ENCODE results near the gene SUMO4.

SUMO4 gene

DNA sequence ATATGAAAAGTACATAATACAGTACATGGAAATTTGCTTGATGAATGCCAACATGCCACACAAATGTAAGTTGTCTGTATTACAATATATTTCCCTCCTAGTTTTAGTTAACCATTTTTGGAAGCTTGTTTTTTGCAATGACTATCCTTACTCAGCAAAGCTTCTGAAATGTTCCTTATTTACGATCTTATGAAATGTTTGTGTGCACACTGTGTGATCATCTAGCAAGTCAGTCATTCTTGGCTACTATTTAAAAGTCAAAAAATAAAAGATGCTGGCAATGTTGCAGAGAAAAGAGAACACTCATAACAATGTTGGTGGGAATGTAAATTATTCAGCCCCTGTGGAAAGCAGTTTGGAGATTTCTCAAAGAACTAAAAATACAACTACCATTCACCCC, 33.8 kb downstream of the SUMO4 start:
- H3K4me3 ChIP-seq (ENCODE audit: low read depth, low read length): no peak overlapping the region
- in situ Hi-C loops (cut with HindIII; ENCODE audit: low sequenced_read_pairs): loop anchor here (25.0 kb wide), 1 partner anchor 347 kb away; no protein-coding TSS in a partner anchor
- TF ChIP-seq, protein P1, sequence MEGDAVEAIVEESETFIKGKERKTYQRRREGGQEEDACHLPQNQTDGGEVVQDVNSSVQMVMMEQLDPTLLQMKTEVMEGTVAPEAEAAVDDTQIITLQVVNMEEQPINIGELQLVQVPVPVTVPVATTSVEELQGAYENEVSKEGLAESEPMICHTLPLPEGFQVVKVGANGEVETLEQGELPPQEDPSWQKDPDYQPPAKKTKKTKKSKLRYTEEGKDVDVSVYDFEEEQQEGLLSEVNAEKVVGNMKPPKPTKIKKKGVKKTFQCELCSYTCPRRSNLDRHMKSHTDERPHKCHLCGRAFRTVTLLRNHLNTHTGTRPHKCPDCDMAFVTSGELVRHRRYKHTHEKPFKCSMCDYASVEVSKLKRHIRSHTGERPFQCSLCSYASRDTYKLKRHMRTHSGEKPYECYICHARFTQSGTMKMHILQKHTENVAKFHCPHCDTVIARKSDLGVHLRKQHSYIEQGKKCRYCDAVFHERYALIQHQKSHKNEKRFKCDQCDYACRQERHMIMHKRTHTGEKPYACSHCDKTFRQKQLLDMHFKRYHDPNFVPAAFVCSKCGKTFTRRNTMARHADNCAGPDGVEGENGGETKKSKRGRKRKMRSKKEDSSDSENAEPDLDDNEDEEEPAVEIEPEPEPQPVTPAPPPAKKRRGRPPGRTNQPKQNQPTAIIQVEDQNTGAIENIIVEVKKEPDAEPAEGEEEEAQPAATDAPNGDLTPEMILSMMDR (IDR thresholded peaks at IDR 0.05; ENCODE audit: low read depth, low read length): no peak

DNA sequence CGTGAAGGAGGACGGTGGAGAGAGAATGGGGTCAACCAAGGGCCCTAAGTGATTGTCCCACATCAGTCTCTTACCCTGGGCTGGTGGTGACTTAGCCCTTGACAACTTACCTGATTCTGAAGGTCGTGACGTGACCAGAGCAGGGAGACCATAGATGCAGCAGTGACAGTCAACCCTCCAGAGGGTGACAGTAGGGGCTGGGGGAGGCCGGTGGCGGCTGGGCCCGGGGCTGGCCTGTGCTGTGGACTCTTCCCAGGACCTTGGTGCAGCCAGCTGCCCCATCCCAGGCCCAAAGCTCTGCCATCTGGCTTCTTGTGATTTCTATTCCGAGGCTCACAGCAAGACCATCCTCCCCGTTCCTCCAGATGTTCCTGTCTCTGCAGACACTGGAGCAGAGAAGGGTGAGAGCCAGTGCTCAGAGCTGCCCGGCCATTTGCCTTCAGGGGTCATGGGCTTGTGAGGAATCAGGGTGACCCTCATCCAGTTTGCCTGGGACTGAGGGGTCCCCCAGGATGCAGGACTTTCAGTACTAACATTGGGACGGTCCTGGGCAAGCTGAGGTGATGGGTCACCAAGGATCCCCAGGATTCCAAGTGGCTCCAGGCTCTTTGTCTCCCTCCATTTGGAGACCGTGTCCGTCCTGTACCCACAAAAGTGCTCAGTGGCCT, 36.0 kb downstream of the SUMO4 start:
- H3K4me3 ChIP-seq (ENCODE audit: low read depth, low read length): no peak overlapping the region
- TF ChIP-seq, protein P1 (IDR thresholded peaks at IDR 0.05; ENCODE audit: low read depth, low read length): no peak
- in situ Hi-C loops (cut with HindIII; ENCODE audit: low sequenced_read_pairs): loop anchor here (25.0 kb wide), 1 partner anchor 349 kb away; no protein-coding TSS in a partner anchor
- no peak for DNase-seq (ENCODE audit: low read depth, low spot score)

More for the DNA sequence above, 33.8 kb downstream of the SUMO4 start:
- DNase-seq (ENCODE audit: low read depth, low spot score): no peak

DNA sequence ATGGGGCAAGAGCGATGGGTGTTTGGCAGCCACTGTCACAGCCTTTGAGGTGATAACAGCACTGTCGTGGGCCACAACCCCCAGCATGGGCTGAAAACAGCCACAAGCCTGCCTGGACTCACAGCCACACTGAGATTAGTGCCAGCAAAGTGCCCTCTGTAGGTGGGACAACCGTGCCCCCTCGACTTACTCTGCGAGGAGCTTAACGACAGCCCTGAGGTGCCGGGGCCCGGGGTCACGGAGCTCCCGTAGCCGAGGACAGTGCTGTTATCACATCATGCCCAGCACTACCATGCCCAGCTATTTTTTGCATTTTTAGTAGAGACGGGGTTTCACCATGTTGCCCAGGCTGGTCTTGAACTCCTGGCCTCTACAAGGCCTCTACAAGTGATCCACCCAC, 36.6 kb downstream of the SUMO4 start:
- TF ChIP-seq, protein P1 (IDR thresholded peaks at IDR 0.05; ENCODE audit: low read depth, low read length): no peak
- in situ Hi-C loops (cut with HindIII; ENCODE audit: low sequenced_read_pairs): loop anchor here (25.0 kb wide), 1 partner anchor 349 kb away; no protein-coding TSS in a partner anchor
- H3K4me3 ChIP-seq (ENCODE audit: low read depth, low read length): no peak overlapping the region
- no peak for DNase-seq (ENCODE audit: low read depth, low spot score)

DNA sequence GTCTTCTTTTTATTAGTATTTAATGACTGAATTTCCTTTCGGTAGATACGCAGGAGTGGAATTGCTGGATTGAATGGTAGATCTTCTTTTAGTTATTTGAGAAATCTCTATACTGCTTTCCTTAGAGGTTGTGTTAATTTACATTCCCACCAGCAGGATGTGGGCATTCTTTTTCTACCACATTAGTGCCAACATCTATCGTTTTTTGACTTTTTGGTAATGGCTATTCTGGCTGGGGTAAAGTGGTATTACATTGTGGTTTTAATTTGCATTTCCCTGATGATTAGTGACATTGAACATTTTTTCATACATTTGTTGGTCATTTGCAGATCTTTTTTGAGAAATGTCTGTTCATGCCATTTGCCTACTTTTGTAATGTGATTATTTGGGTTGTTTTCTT, 37.1 kb downstream of the SUMO4 start:
- in situ Hi-C loops (cut with HindIII; ENCODE audit: low sequenced_read_pairs): loop anchor here (25.0 kb wide), 1 partner anchor 350 kb away; no protein-coding TSS in a partner anchor
- no peak overlapping the region for H3K4me3 ChIP-seq (ENCODE audit: low read depth, low read length)
- no peak for DNase-seq (ENCODE audit: low read depth, low spot score)
- TF ChIP-seq, protein P1 (IDR thresholded peaks at IDR 0.05; ENCODE audit: low read depth, low read length): no peak

DNA sequence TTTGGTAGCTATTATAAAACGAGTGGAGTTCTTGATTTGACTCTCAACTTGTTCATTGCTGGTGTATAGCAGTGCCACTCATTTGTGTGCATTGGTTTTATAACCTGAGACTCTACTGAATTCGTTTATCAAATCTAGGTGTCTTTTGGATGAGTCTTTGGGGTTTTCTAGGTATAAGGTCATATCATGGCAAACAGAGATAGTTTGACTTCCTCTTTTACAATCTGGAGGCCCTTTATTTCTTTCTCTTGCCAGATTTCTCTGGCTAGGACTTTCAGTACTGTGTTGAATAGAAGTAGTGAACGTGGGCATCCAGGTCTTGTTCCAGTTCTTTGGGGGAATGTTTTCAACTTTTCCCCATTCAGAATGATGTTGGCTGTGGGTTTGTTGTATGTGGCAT, 38.8 kb downstream of the SUMO4 start:
- in situ Hi-C loops (cut with HindIII; ENCODE audit: low sequenced_read_pairs): loop anchor here (25.0 kb wide), 1 partner anchor 352 kb away; no protein-coding TSS in a partner anchor
- TF ChIP-seq, protein P1 (IDR thresholded peaks at IDR 0.05; ENCODE audit: low read depth, low read length): no peak
- no peak overlapping the region for H3K4me3 ChIP-seq (ENCODE audit: low read depth, low read length)
- DNase-seq (ENCODE audit: low read depth, low spot score): no peak

DNA sequence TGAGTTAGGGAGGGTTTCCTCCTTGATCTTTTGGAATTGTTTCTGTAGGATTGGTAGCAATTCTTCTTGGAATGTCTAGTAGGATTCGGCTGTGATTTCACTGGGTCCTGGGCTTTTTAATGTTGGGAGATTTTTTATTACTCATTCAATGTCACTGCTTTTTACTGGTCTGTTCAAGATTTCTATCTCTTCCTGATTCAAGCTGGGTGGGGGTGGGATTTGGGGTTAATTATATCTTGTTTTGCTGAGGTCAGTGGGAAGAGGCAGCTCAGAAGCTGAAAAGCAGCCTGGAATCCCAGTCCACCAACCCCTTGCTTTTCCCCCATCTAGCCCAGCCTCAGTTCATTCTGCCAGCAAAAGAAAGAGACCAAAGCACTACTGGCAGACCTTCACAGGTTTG, 39.6 kb downstream of the SUMO4 start:
- no peak for DNase-seq (ENCODE audit: low read depth, low spot score)
- no peak overlapping the region for H3K4me3 ChIP-seq (ENCODE audit: low read depth, low read length)
- TF ChIP-seq, protein P1 (IDR thresholded peaks at IDR 0.05; ENCODE audit: low read depth, low read length): no peak
- in situ Hi-C loops (cut with HindIII; ENCODE audit: low sequenced_read_pairs): loop anchor here (25.0 kb wide), 1 partner anchor 352 kb away; no protein-coding TSS in a partner anchor

Measured in astrocyte of the spinal cord (primary cell).